H9 (cell line): ENCODE measurements around the gene CCNB1IP1. TPM values are rescaled to one million over a fixed set of nuclear protein-coding genes. Genes with fewer than 3 reads are reported as not detected.

Source experiments
- DNase-seq: peaks from one replicate; pipeline ENCODE4 v3.0.0-alpha.2; 2017
- H2AFZ ChIP-seq: one replicate; pipeline ENCODE4 v1.6.1; 2013; ENCODE audit warnings: mild to moderate bottlenecking, low read length, control low read depth, moderate library complexity
- H2AK5ac ChIP-seq: 2 replicates; pipeline ENCODE4 v1.6.1; 2013; ENCODE audit warnings: low read length, control low read depth, mixed read lengths; ENCODE audit not compliant: insufficient read length
- H2BK120ac ChIP-seq: one replicate; pipeline ENCODE4 v1.6.1; 2013; ENCODE audit warnings: low read depth, mild to moderate bottlenecking, low read length, control low read depth, inconsistent platforms; ENCODE audit not compliant: poor library complexity, severe bottlenecking
- H2BK12ac ChIP-seq: 2 replicates; pipeline ENCODE4 v1.6.1; 2013; ENCODE audit warnings: low read length, control low read depth, mixed read lengths, low read depth; ENCODE audit not compliant: insufficient read length
- H2BK15ac ChIP-seq: 2 replicates; pipeline ENCODE4 v1.6.1; 2013; ENCODE audit warnings: low read depth, low read length, control low read depth
- H2BK20ac ChIP-seq: one replicate; pipeline ENCODE4 v1.6.1; 2013; ENCODE audit warnings: low read depth, mild to moderate bottlenecking, low read length, control low read depth, inconsistent platforms; ENCODE audit not compliant: poor library complexity, severe bottlenecking
- H2BK5ac ChIP-seq: 2 replicates; pipeline ENCODE4 v1.6.1; 2013; ENCODE audit warnings: low read length, control low read depth, mixed read lengths; ENCODE audit not compliant: insufficient read length
- H3K14ac ChIP-seq: 2 replicates; pipeline ENCODE4 v1.6.1; 2013; ENCODE audit warnings: low read length, control low read depth; ENCODE audit not compliant: insufficient read depth
- H3K18ac ChIP-seq: 2 replicates; pipeline ENCODE4 v1.6.1; 2013; ENCODE audit warnings: low read depth, mild to moderate bottlenecking, mixed read lengths, low read length, control low read depth; ENCODE audit not compliant: insufficient read length
- H3K23ac ChIP-seq: 2 replicates; pipeline ENCODE4 v1.6.1; 2013; ENCODE audit warnings: low read length, control low read depth, mixed read lengths, low read depth; ENCODE audit not compliant: insufficient read length
- H3K23me2 ChIP-seq: 2 replicates; pipeline ENCODE4 v1.6.1; 2013; ENCODE audit warnings: low read depth, mild to moderate bottlenecking, mixed read lengths, low read length, control low read depth; ENCODE audit not compliant: insufficient read length, poor library complexity, severe bottlenecking
- H3K27ac ChIP-seq: 2 replicates; pipeline ENCODE4 v1.5.1; 2013; ENCODE audit warnings: low read length, control low read depth, mixed read lengths, low read depth; ENCODE audit not compliant: insufficient read length
- H3K27me3 ChIP-seq: 2 replicates; pipeline ENCODE4 v1.6.1; 2013; ENCODE audit warnings: low read length, control low read depth, inconsistent platforms; ENCODE audit not compliant: insufficient read depth
- H3K4ac ChIP-seq: 2 replicates; pipeline ENCODE4 v1.6.1; 2013; ENCODE audit warnings: low read depth, mild to moderate bottlenecking, control low read depth, inconsistent platforms, low read length, moderate library complexity
- H3K4me1 ChIP-seq: 2 replicates; pipeline ENCODE4 v1.6.1; 2013; ENCODE audit warnings: low read length, control low read depth, inconsistent platforms; ENCODE audit not compliant: insufficient read depth
- H3K4me2 ChIP-seq: 2 replicates; pipeline ENCODE4 v1.6.1; 2013; ENCODE audit warnings: low read length, control low read depth, mixed read lengths; ENCODE audit not compliant: insufficient read length, insufficient read depth
- H3K56ac ChIP-seq: 2 replicates; pipeline ENCODE4 v1.6.1; 2013; ENCODE audit warnings: low read depth, mild to moderate bottlenecking, mixed read lengths, low read length, control low read depth; ENCODE audit not compliant: insufficient read length
- H3K79me1 ChIP-seq: 2 replicates; pipeline ENCODE4 v1.6.1; 2013; ENCODE audit warnings: low read depth, mild to moderate bottlenecking, moderate library complexity, low read length, control low read depth, inconsistent platforms; ENCODE audit not compliant: insufficient read depth, poor library complexity, severe bottlenecking
- H3K79me2 ChIP-seq: 2 replicates; pipeline ENCODE4 v1.6.1; 2013; ENCODE audit warnings: low read length, control low read depth, inconsistent platforms; ENCODE audit not compliant: insufficient read depth
- H3K9ac ChIP-seq: 2 replicates; pipeline ENCODE4 v1.6.1; 2013; ENCODE audit warnings: low read length, control low read depth, mixed read lengths; ENCODE audit not compliant: insufficient read length; ENCODE audit errors: extremely low read depth
- H3K9me3 ChIP-seq: one replicate; pipeline ENCODE4 v1.6.1; 2013; ENCODE audit warnings: low read depth, low read length, inconsistent platforms; ENCODE audit not compliant: control insufficient read depth
- H3T11ph ChIP-seq: one replicate; pipeline ENCODE4 v1.6.1; 2013; ENCODE audit warnings: mild to moderate bottlenecking, low read length, control low read depth, inconsistent platforms
- H4K20me1 ChIP-seq: one replicate; pipeline ENCODE4 v1.6.1; 2013; ENCODE audit not compliant: control insufficient read depth, insufficient read length, insufficient read depth
- H4K5ac ChIP-seq: 2 replicates; pipeline ENCODE4 v1.6.1; 2013; ENCODE audit warnings: low read depth, mild to moderate bottlenecking, mixed read lengths, low read length, control low read depth; ENCODE audit not compliant: insufficient read length
- H4K8ac ChIP-seq: replicated peaks from 2 replicates; pipeline ENCODE4 v1.6.1; 2013; ENCODE audit warnings: low read length, control low read depth, mixed read lengths, low read depth; ENCODE audit not compliant: insufficient read length
- H4K91ac ChIP-seq: 2 replicates; pipeline ENCODE4 v1.6.1; 2013; ENCODE audit warnings: low read depth, mild to moderate bottlenecking, moderate library complexity, mixed read lengths, low read length, control low read depth; ENCODE audit not compliant: insufficient read length
- H3K27ac Mint-ChIP-seq, 3 experiments: 2 replicates in 2 of 3; 3 replicates in 1 of 3; pipeline ENCODE4 v1.8.0; 2020 to 2021; ENCODE audit warnings: mixed read lengths in 3 of 3, mild to moderate bottlenecking in 1 of 3, moderate library complexity in 1 of 3
- H3K27me3 Mint-ChIP-seq: 2 replicates; pipeline ENCODE4 v1.8.0; 2021; ENCODE audit warnings: low read depth, mild to moderate bottlenecking, moderate library complexity, mixed read lengths
- H3K36me3 Mint-ChIP-seq, 3 experiments: 2 replicates in 2 of 3; 3 replicates in 1 of 3; pipeline ENCODE4 v1.8.0; 2020 to 2021; ENCODE audit warnings: low read depth in 3 of 3, mixed read lengths in 3 of 3; ENCODE audit not compliant: insufficient read depth in 1 of 3
- H3K4me1 Mint-ChIP-seq, 2 experiments: 2 replicates each; pipeline ENCODE4 v1.8.0; 2020; ENCODE audit warnings: mixed read lengths in 2 of 2
- H3K4me3 Mint-ChIP-seq, 2 experiments: 2 replicates in 1 of 2; 3 replicates in 1 of 2; pipeline ENCODE4 v1.8.0; 2020 to 2021; ENCODE audit warnings: mild to moderate bottlenecking in 2 of 2, mixed read lengths in 2 of 2, moderate library complexity in 1 of 2
- H3K9me3 Mint-ChIP-seq, 2 experiments: 2 replicates in 1 of 2; 3 replicates in 1 of 2; pipeline ENCODE4 v1.8.0; 2020; ENCODE audit warnings: mild to moderate bottlenecking in 2 of 2, mixed read lengths in 2 of 2, moderate library complexity in 1 of 2
- WGBS: extraction: QIAGEN DNeasy Blood & Tissue Kit; methylation state at CpG from one replicate; pipeline ENCODE4 v1.1.7; 2013; ENCODE audit warnings: missing lambda C conversion rate, low lambda C conversion rate, mixed read lengths; ENCODE audit not compliant: insufficient read length; ENCODE audit errors: extremely low coverage; 5-methylcytosine and 5-hydroxymethylcytosine counted together
- total RNA-seq: library from RNA; stranded (reverse); gene quantifications from 2 replicates; pipeline ENCODE4 v1.2.1, GENCODE V29; 2021
- TF ChIP-seq, protein P1 (sequence below): fragments of 200-600 bp; sonication (generic); conservative IDR thresholded peaks from 3 replicates; pipeline ENCODE4 v1.8.0; 2021; ENCODE audit warnings: antibody characterized with exemption, mild to moderate bottlenecking

Gene CCNB1IP1
- total RNA-seq, 1 experiment from 2014 or later, result 165 TPM

DNA sequence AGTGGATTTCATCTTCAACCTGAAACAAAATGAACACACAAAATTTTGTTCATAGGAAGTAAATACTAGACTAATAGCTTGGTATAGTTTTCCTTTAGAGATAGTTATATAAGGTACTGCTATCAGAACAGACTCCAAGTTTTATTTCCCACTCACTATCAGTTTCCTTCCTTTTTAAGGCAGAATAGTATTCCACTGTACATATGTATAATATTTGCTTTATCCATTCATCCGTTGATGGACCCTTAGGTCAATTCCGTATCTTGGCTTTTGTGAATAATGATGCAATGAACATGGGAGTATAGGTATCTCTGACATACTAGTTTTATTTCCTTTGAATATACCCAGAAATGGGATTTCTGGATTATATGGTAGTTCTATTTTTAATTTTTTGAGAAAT lies 3.7 kb downstream of the CCNB1IP1 start:
- H3K4me1 Mint-ChIP-seq, result peaks cover 36 to 37% of the 10 kb centered on the region in 2 experiments
- Histone ChIP-seq H3K4me2 (no peak overlapping the region), H2AFZ (no peak overlapping the region), H3K79me2 (peaks cover 41% of the 10 kb centered on the region), H3K9ac (peak overlapping the region; percentile 18), H2BK20ac (no peak overlapping the region), H3K27me3 (no peaks in the 10 kb centered on the region), H4K91ac (no peak overlapping the region), H3T11ph (no peak overlapping the region), H2BK15ac (no peak overlapping the region), H2BK12ac (no peak overlapping the region), H4K5ac (no peak overlapping the region), H3K23ac (no peak overlapping the region), H4K20me1 (no peaks in the 10 kb centered on the region), H2AK5ac (no peak overlapping the region), H3K4me1 (peaks cover 6% of the 10 kb centered on the region), H3K27ac (no peak overlapping the region), H3K23me2 (peaks cover 6% of the 10 kb centered on the region), H3K56ac (no peak overlapping the region), H3K18ac (no peak overlapping the region), H2BK120ac (no peak overlapping the region), H3K79me1 (no peaks in the 10 kb centered on the region), H3K14ac (no peak overlapping the region), H4K8ac (no peak overlapping the region), H2BK5ac (no peak overlapping the region), H3K9me3 (no peaks in the 10 kb centered on the region), H3K4ac (no peak overlapping the region)
- no peak overlapping the region for H3K4me3 Mint-ChIP-seq
- no peak overlapping the region; a peak in 1 of 7 replicates for H3K27ac Mint-ChIP-seq
- TF ChIP-seq, protein P1, sequence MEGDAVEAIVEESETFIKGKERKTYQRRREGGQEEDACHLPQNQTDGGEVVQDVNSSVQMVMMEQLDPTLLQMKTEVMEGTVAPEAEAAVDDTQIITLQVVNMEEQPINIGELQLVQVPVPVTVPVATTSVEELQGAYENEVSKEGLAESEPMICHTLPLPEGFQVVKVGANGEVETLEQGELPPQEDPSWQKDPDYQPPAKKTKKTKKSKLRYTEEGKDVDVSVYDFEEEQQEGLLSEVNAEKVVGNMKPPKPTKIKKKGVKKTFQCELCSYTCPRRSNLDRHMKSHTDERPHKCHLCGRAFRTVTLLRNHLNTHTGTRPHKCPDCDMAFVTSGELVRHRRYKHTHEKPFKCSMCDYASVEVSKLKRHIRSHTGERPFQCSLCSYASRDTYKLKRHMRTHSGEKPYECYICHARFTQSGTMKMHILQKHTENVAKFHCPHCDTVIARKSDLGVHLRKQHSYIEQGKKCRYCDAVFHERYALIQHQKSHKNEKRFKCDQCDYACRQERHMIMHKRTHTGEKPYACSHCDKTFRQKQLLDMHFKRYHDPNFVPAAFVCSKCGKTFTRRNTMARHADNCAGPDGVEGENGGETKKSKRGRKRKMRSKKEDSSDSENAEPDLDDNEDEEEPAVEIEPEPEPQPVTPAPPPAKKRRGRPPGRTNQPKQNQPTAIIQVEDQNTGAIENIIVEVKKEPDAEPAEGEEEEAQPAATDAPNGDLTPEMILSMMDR, result no peak
- H3K36me3 Mint-ChIP-seq, result peaks cover 31 to 70% (median 61%) of the 10 kb centered on the region in 3 experiments
- WGBS, result no CpG with 5 or more reads among the region's 2 CpGs
- H3K27me3 Mint-ChIP-seq, result no peaks in the 10 kb centered on the region
- no peak for DNase-seq
- H3K9me3 Mint-ChIP-seq, result peaks cover 0 to 3% of the 10 kb centered on the region in 2 experiments; a peak in 1 of 5 replicates
